Liver (tissue), 3 donors: ENCODE results near the gene ENOX1.

Source experiments
- ATF3 ChIP-seq: IDR thresholded peaks from 2 replicates; pipeline ENCODE4 v1.6.1; 2016; ENCODE audit warnings: antibody characterized with exemption
- CTCF ChIP-seq: fragments of 150-350 bp; IDR thresholded peaks from 2 replicates; pipeline ENCODE4 v1.5.1; 2017; ENCODE audit warnings: improper control_type of control experiment, low read depth, low read length; ENCODE audit not compliant: missing input control
- FOXA2 ChIP-seq: IDR thresholded peaks from 2 replicates; pipeline ENCODE4 v1.6.1; 2016; ENCODE audit warnings: antibody characterized with exemption
- RAD21 ChIP-seq, 2 donors: IDR thresholded peaks; 2 replicates each; pipeline ENCODE4 v1.6.1; 2016; ENCODE audit warnings: antibody characterized with exemption in 2 of 2, mild to moderate bottlenecking in 2 of 2
- ZBTB33 ChIP-seq: IDR thresholded peaks from 2 replicates; pipeline ENCODE4 v1.6.1; 2016; ENCODE audit warnings: antibody characterized with exemption
- donor health status: healthy.
- donor health status: healthy.

- TF ChIP-seq CTCF (no peak), ZBTB33 (no peak), ATF3 (no peak), FOXA2 (no peak), RAD21 (IDR thresholded peaks at IDR 0.05) (no peak)
Observed at GRCh38 chr13:43475140-43475539, 311.6 kb downstream of the ENOX1 start.
